Mesenchymal stem cell (in vitro differentiated cells and primary cell): Measurements from ENCODE around the gene ACOT11.

Source experiments
- DNase-seq: peaks from one replicate; pipeline ENCODE4 v3.0.0-alpha.2; 2013
- H2AFZ ChIP-seq: one replicate; pipeline ENCODE4 v1.6.1; 2013; ENCODE audit warnings: low read depth, mild to moderate bottlenecking, control low read depth, inconsistent platforms, low read length, moderate library complexity
- H2AK5ac ChIP-seq: 2 replicates; pipeline ENCODE4 v1.6.1; 2013; ENCODE audit warnings: low read length, moderate library complexity, mild to moderate bottlenecking, inconsistent platforms; ENCODE audit not compliant: severe bottlenecking
- H2BK120ac ChIP-seq: one replicate; pipeline ENCODE4 v1.6.1; 2013; ENCODE audit warnings: low read depth, mild to moderate bottlenecking, inconsistent platforms, low read length, moderate library complexity
- H2BK12ac ChIP-seq, 2 experiments: one replicate each; pipeline ENCODE4 v1.6.1; 2013; ENCODE audit warnings: inconsistent platforms in 2 of 2, low read length in 2 of 2, mild to moderate bottlenecking in 2 of 2, moderate library complexity in 2 of 2, control low read depth in 1 of 2
- H2BK15ac ChIP-seq: one replicate; pipeline ENCODE4 v1.6.1; 2013; ENCODE audit warnings: mild to moderate bottlenecking, low read depth, inconsistent platforms; ENCODE audit not compliant: poor library complexity, severe bottlenecking
- H2BK5ac ChIP-seq: 2 replicates; pipeline ENCODE4 v1.6.1; 2013; ENCODE audit warnings: low read depth, mild to moderate bottlenecking, low read length, control low read depth, inconsistent platforms; ENCODE audit not compliant: poor library complexity, severe bottlenecking
- H3K14ac ChIP-seq, 2 experiments: one replicate each; pipeline ENCODE4 v1.6.1; 2013; ENCODE audit warnings: inconsistent platforms in 2 of 2, low read length in 2 of 2, control low read depth in 1 of 2, mild to moderate bottlenecking in 1 of 2, moderate library complexity in 1 of 2
- H3K18ac ChIP-seq, 2 experiments: one replicate each; pipeline ENCODE4 v1.6.1; 2013; ENCODE audit warnings: inconsistent platforms in 2 of 2, low read length in 2 of 2, control low read depth in 1 of 2, low read depth in 1 of 2, mild to moderate bottlenecking in 1 of 2
- H3K23ac ChIP-seq, 2 experiments: one replicate each; pipeline ENCODE4 v1.6.1; 2013; ENCODE audit warnings: inconsistent platforms in 2 of 2, low read length in 2 of 2, mild to moderate bottlenecking in 2 of 2, moderate library complexity in 2 of 2, control low read depth in 1 of 2
- H3K27ac ChIP-seq: 2 replicates; pipeline ENCODE4 v1.5.1; 2013; ENCODE audit warnings: mild to moderate bottlenecking, moderate library complexity, low read length, control low read depth, inconsistent platforms; ENCODE audit not compliant: poor library complexity, severe bottlenecking
- H3K27me3 ChIP-seq, 2 experiments: 2 replicates each; pipeline versions ENCODE4 v1.6.1 to v1.7.0; 2013; ENCODE audit warnings: low read length in 2 of 2, mild to moderate bottlenecking in 2 of 2, moderate library complexity in 2 of 2, control low read depth in 1 of 2, inconsistent platforms in 1 of 2; ENCODE audit not compliant: control insufficient read depth in 1 of 2, insufficient read depth in 1 of 2
- H3K36me3 ChIP-seq, 2 experiments: 2 replicates each; pipeline versions ENCODE4 v1.6.1 to v1.7.0; 2013; ENCODE audit warnings: low read length in 2 of 2, control low read depth in 1 of 2, inconsistent platforms in 1 of 2, low read depth in 1 of 2, mild to moderate bottlenecking in 1 of 2; ENCODE audit not compliant: insufficient read depth in 2 of 2, control insufficient read depth in 1 of 2
- H3K4ac ChIP-seq, 2 experiments: one replicate each; pipeline ENCODE4 v1.6.1; 2013; ENCODE audit warnings: inconsistent platforms in 2 of 2, low read length in 2 of 2, mild to moderate bottlenecking in 2 of 2, moderate library complexity in 2 of 2, control low read depth in 1 of 2, low read depth in 1 of 2
- H3K4me1 ChIP-seq: 2 replicates; pipeline ENCODE4 v1.6.1; 2013; ENCODE audit warnings: low read depth, low read length, control low read depth; ENCODE audit not compliant: control insufficient read depth, insufficient read depth
- H3K4me2 ChIP-seq: 2 replicates; pipeline ENCODE4 v1.6.1; 2013; ENCODE audit warnings: low read length, mild to moderate bottlenecking, inconsistent platforms; ENCODE audit not compliant: poor library complexity, severe bottlenecking
- H3K4me3 ChIP-seq, 2 experiments: 2 replicates each; pipeline versions ENCODE4 v1.5.1 to v1.7.0; 2013; ENCODE audit warnings: low read length in 2 of 2, mild to moderate bottlenecking in 2 of 2, control low read depth in 1 of 2, low read depth in 1 of 2; ENCODE audit not compliant: insufficient read depth in 1 of 2
- H3K79me1 ChIP-seq: replicated peaks from 2 replicates; pipeline ENCODE4 v1.6.1; 2013; ENCODE audit warnings: mild to moderate bottlenecking, control low read depth, low read length, inconsistent platforms; ENCODE audit not compliant: poor library complexity, severe bottlenecking
- H3K9ac ChIP-seq: 2 replicates; pipeline ENCODE4 v1.7.0; 2013; ENCODE audit warnings: mild to moderate bottlenecking, low read length, moderate library complexity
- H3K9me3 ChIP-seq: 2 replicates; pipeline ENCODE4 v1.7.0; 2013; ENCODE audit warnings: mild to moderate bottlenecking, low read length; ENCODE audit not compliant: control insufficient read depth
- H4K8ac ChIP-seq: one replicate; pipeline ENCODE4 v1.6.1; 2013; ENCODE audit warnings: inconsistent platforms, mild to moderate bottlenecking, low read length, moderate library complexity
- H4K91ac ChIP-seq: one replicate; pipeline ENCODE4 v1.6.1; 2013; ENCODE audit warnings: mild to moderate bottlenecking, low read length, inconsistent platforms
- WGBS: methylation state at CpG from one replicate; pipeline ENCODE4 v1.1.7; 2013; ENCODE audit warnings: mixed read lengths; 5-methylcytosine and 5-hydroxymethylcytosine counted together

The ACOT11 gene

GRCh38 chr1:54564312-54565112 lies 16.5 kb downstream of the ACOT11 start:
- H3K79me1 ChIP-seq, result no peaks in the 10 kb centered on the region
- H3K27me3 ChIP-seq, result peaks cover 0 to 20% of the 10 kb centered on the region in 2 experiments
- H2AFZ ChIP-seq, result no peak overlapping the region
- no peak overlapping the region for H2AK5ac ChIP-seq
- WGBS, result 76% methylated on average over 12 of the region's 17 CpGs
- no peaks in the 10 kb centered on the region for H3K36me3 ChIP-seq
- H4K8ac ChIP-seq, result no peak overlapping the region
- DNase-seq, result no peak
- H2BK15ac ChIP-seq, result no peak overlapping the region
- H2BK12ac ChIP-seq, result no peak overlapping the region
- no peak overlapping the region for H4K91ac ChIP-seq
- H3K4ac ChIP-seq, result no peak overlapping the region
- no peak overlapping the region for H3K18ac ChIP-seq
- no peak overlapping the region for H3K9ac ChIP-seq
- H2BK5ac ChIP-seq, result no peak overlapping the region
- H3K27ac ChIP-seq, result no peak overlapping the region
- H3K9me3 ChIP-seq, result no peaks in the 10 kb centered on the region
- H3K14ac ChIP-seq, result no peak overlapping the region
- peaks cover 7% of the 10 kb centered on the region for H3K4me1 ChIP-seq
- H3K23ac ChIP-seq, result no peak overlapping the region
- H2BK120ac ChIP-seq, result no peak overlapping the region
- H3K4me3 ChIP-seq, result no peak overlapping the region
- no peak overlapping the region for H3K4me2 ChIP-seq

GRCh38 chr1:54565113-54565501 lies 17.1 kb downstream of the ACOT11 start:
- Histone ChIP-seq H3K18ac (no peak overlapping the region), H2BK5ac (no peak overlapping the region), H4K91ac (no peak overlapping the region), H3K4me3 (no peak overlapping the region), H3K4me1 (peaks cover 7% of the 10 kb centered on the region), H4K8ac (no peak overlapping the region), H3K27ac (no peak overlapping the region), H3K23ac (no peak overlapping the region), H2BK120ac (no peak overlapping the region), H3K9me3 (no peaks in the 10 kb centered on the region), H2AFZ (no peak overlapping the region), H2BK15ac (no peak overlapping the region), H3K36me3 (no peaks in the 10 kb centered on the region), H3K79me1 (no peaks in the 10 kb centered on the region), H3K4me2 (no peak overlapping the region), H2AK5ac (no peak overlapping the region), H3K27me3 (peaks cover 0 to 15% of the 10 kb centered on the region in 2 experiments), H3K9ac (no peak overlapping the region), H3K4ac (no peak overlapping the region), H3K14ac (no peak overlapping the region), H2BK12ac (no peak overlapping the region)
- no peak for DNase-seq
- WGBS, result 97% methylated on average over 4 of the region's 4 CpGs

GRCh38 chr1:54566438-54567141 lies 18.6 kb downstream of the ACOT11 start:
- Histone ChIP-seq H2AK5ac (no peak overlapping the region), H2BK12ac (no peak overlapping the region), H3K18ac (no peak overlapping the region), H3K4ac (no peak overlapping the region), H2AFZ (no peak overlapping the region), H3K9me3 (no peaks in the 10 kb centered on the region), H2BK5ac (no peak overlapping the region), H3K79me1 (no peaks in the 10 kb centered on the region), H3K23ac (no peak overlapping the region), H3K4me2 (no peak overlapping the region), H2BK15ac (no peak overlapping the region), H3K14ac (no peak overlapping the region), H3K9ac (no peak overlapping the region), H4K91ac (no peak overlapping the region), H3K4me1 (peaks cover 11% of the 10 kb centered on the region), H2BK120ac (no peak overlapping the region), H3K36me3 (no peaks in the 10 kb centered on the region), H3K27me3 (peaks cover 0 to 14% of the 10 kb centered on the region in 2 experiments), H3K4me3 (no peak overlapping the region), H3K27ac (no peak overlapping the region), H4K8ac (no peak overlapping the region)
- WGBS, result 96% methylated on average over 5 of the region's 5 CpGs
- no peak for DNase-seq

GRCh38 chr1:54567961-54568360 lies 19.9 kb downstream of the ACOT11 start:
- Histone ChIP-seq H3K4me1 (peaks cover 21% of the 10 kb centered on the region), H3K36me3 (no peaks in the 10 kb centered on the region), H3K4ac (no peak overlapping the region), H3K79me1 (no peaks in the 10 kb centered on the region), H3K14ac (no peak overlapping the region), H2BK5ac (no peak overlapping the region), H2BK15ac (no peak overlapping the region), H2AFZ (no peak overlapping the region), H3K4me3 (no peak overlapping the region), H2AK5ac (no peak overlapping the region), H2BK12ac (peak overlapping the region in 1 of 2 experiments; percentile 17), H3K9me3 (no peaks in the 10 kb centered on the region), H3K4me2 (no peak overlapping the region), H2BK120ac (no peak overlapping the region), H3K18ac (peak overlapping the region; percentile 40 to 69), H4K8ac (no peak overlapping the region), H3K27me3 (peaks cover 0 to 14% of the 10 kb centered on the region in 2 experiments), H3K27ac (no peak overlapping the region), H3K23ac (no peak overlapping the region), H4K91ac (no peak overlapping the region), H3K9ac (no peak overlapping the region)
- DNase-seq, result peak; percentile 62
- WGBS, result 54% methylated on average over 4 of the region's 5 CpGs
